ENCODE results near the gene TOMM22.

The TOMM22 gene

GRCh38 chr22:38727530-38728451, 46.0 kb downstream of the TOMM22 start:
- no peak overlapping the region for H3K4me3 ChIP-seq (replicated peaks; ENCODE audit: low read depth, low read length)
- TF ChIP-seq, protein P1, sequence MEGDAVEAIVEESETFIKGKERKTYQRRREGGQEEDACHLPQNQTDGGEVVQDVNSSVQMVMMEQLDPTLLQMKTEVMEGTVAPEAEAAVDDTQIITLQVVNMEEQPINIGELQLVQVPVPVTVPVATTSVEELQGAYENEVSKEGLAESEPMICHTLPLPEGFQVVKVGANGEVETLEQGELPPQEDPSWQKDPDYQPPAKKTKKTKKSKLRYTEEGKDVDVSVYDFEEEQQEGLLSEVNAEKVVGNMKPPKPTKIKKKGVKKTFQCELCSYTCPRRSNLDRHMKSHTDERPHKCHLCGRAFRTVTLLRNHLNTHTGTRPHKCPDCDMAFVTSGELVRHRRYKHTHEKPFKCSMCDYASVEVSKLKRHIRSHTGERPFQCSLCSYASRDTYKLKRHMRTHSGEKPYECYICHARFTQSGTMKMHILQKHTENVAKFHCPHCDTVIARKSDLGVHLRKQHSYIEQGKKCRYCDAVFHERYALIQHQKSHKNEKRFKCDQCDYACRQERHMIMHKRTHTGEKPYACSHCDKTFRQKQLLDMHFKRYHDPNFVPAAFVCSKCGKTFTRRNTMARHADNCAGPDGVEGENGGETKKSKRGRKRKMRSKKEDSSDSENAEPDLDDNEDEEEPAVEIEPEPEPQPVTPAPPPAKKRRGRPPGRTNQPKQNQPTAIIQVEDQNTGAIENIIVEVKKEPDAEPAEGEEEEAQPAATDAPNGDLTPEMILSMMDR (IDR thresholded peaks at IDR 0.05; ENCODE audit: low read depth, low read length, missing control alignments) = no peak
- no peak for DNase-seq (ENCODE audit: extremely low read depth, low read depth)

DNA sequence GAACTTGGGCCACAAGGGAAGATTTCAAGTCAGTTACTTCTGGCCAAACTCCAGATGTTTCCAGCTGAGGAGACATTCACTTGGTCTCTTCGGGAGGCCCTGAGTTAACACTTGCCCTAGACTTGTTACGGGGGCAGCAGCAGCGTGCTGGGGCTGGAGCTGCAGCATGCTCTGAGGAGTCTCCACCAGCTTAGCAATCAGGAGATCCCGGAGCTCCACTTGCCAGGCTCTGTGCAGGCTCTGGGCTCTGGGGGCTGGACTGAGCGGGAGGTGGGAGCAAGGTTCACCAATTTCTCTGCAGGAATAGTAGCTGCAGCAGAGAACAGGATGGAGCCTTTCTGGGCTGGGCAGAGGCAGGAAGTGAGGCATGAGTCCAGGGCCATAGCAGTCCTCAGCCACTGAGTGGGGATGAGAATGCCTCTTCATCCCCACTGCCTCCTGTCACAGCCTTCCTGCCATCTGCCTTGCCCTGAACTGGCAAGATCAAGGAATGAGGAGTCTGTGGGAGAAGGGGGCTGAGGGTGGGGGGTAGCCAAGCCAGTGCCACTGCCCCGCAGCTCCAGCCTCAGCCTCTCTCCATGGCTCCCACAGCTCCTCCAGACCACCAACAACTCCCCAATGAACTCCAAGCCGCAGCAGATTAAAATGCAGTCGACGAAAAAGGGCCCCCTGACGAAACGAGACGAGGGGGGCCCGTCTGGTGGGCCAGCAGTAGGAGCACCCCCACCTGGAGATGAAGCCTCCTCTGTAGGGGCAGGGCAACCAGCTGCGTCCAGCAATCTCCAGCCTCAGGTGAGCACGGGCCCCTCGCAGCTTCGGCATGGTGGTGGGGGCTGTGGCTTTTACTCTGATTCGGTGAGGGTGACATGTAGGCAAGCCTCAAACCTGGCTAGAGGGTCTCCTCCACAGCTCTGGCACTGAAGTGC, 47.4 kb downstream of the TOMM22 start:
- TF ChIP-seq, protein P1 (IDR thresholded peaks at IDR 0.05; ENCODE audit: low read depth, low read length, missing control alignments) = no peak
- DNase-seq (ENCODE audit: extremely low read depth, low read depth) = no peak

DNA sequence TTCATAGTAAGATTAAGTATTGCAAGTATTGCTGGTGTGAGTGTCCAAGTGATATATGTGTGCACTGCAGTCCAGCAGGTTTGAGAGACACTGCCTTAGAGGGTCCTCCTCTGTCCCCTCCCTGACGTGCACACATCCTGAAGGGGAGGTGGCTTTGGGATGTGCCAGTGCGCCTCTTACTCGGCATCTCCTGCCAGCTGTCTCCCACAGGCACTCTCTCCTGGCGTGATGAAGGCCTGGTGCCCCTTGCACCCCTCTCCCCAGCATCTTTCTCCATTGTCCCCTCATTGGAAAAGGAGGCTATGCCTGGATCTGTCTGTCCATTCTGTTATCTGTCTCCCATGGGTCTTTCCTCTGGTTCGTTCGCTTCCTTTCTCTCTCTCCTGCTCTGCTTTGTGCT, 48.2 kb downstream of the TOMM22 start:
- TF ChIP-seq, protein P1 (IDR thresholded peaks at IDR 0.05; ENCODE audit: low read depth, low read length, missing control alignments) = no peak

More for the DNA sequence above, 47.4 kb downstream of the TOMM22 start:
- no peak overlapping the region for H3K4me3 ChIP-seq (replicated peaks; ENCODE audit: low read depth, low read length)

GRCh38 chr22:38730411-38730871, 48.7 kb downstream of the TOMM22 start:
- no peak overlapping the region for H3K4me3 ChIP-seq (replicated peaks; ENCODE audit: low read depth, low read length)
- no peak for DNase-seq (ENCODE audit: extremely low read depth, low read depth)
- TF ChIP-seq, protein P1 (IDR thresholded peaks at IDR 0.05; ENCODE audit: low read depth, low read length, missing control alignments) = no peak

More for the DNA sequence above, 48.2 kb downstream of the TOMM22 start:
- no peak for DNase-seq (ENCODE audit: extremely low read depth, low read depth)
- H3K4me3 ChIP-seq (replicated peaks; ENCODE audit: low read depth, low read length) = no peak overlapping the region

- TF ChIP-seq, protein P1 (IDR thresholded peaks at IDR 0.05; ENCODE audit: low read depth, low read length, missing control alignments) = no peak
- DNase-seq (ENCODE audit: extremely low read depth, low read depth) = no peak
Measured at GRCh38 chr22:38731703-38732161, 50.0 kb downstream of the TOMM22 start.

GRCh38 chr22:38732251-38732815, 50.6 kb downstream of the TOMM22 start:
- no peak overlapping the region for H3K4me3 ChIP-seq (replicated peaks; ENCODE audit: low read depth, low read length)
- TF ChIP-seq, protein P1 (IDR thresholded peaks at IDR 0.05; ENCODE audit: low read depth, low read length, missing control alignments) = no peak
- DNase-seq (ENCODE audit: extremely low read depth, low read depth) = no peak

More at GRCh38 chr22:38731703-38732161, 50.0 kb downstream of the TOMM22 start:
- no peak overlapping the region for H3K4me3 ChIP-seq (replicated peaks; ENCODE audit: low read depth, low read length)

All from HFF-Myc (cell line).